ENCODE results near the gene MON2. TPM values are rescaled to one million over a fixed set of nuclear protein-coding genes. Genes with fewer than 3 reads are reported as not detected.
"Not testable (repeated sequence)": the region's sequence is repeated elsewhere in the genome, so short reads cannot be mapped to it uniquely, and the experiment has no call there.

MON2 gene
- polyA plus RNA-seq (2013, experiment 1 of 2; ENCODE audit: insufficient read length): 32.3 TPM
- polyA plus RNA-seq (2013, experiment 2 of 2; ENCODE audit: insufficient read length): 37.3 TPM

DNA sequence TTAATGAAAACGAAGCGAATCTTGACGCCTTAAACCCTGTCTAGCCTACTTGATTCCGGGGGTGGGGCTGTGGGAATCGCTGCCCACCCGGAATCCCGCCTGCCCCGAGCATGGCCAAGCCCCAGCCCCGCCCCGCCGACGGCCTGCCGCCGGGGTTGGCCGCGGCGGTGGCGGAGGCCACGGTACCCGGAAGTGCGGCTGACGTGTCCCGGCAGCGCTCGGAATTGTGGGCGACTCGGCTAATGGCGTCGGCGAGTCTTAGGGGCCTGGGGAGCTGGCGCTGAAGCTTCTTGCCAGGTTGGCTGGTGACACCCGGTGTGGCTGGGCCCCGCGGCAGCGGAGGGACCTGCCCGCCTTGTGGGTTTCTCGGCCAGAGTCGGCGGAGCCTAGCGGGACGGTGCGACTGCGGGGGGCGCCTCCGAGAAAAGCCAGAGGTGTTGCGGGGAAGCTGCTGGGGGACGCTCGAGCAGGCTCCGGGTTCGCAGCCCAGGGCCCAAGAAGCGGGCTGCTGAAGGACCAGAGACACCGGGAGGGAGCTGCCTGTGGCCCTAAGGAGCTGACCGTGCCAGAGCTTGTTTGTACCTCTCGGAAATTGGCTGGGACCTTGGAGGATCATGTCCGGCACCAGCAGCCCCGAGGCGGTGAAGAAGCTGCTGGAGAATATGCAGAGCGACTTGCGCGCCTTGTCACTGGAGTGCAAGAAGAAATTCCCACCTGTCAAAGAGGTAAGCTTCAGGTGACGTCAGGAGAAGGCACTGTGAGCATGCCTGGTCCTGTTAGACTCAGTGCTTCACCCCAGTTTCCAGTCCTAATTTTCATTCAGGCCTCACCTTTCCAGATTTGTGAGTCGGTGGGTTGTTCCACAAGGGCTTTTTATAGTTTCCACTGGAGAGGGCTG, at the start of gene MON2:
Gene MON2 (plus strand): TSS at position 233 of the 898 bp plus-strand sequence. CDS start 382 bp downstream, at position 615.
- DNase-seq: peak; percentile 90

DNA sequence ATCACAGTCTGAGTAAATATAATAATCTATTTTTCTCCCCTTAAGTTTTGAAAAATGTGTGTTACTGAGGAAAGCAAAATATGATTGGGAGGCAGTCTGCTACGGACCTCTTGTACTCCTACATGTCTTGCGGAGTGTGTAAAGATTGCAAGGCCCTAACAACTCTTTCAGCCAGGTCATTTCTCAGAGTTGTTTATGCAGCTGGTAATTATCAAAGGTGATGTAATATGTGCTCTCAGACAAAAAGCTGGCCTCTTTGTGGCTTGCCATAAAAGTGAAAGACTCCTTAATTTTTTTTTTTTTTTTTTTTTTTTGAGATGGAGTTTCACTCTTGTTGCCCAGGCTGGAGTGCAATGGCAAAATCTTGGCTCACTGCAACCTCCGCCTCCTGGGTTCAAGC, 40.5 kb upstream of the MON2 start:
- peak; percentile 10 for DNase-seq

GRCh38 chr12:62429457-62429856, 37.2 kb upstream of the MON2 start:
- no peak for DNase-seq

DNA sequence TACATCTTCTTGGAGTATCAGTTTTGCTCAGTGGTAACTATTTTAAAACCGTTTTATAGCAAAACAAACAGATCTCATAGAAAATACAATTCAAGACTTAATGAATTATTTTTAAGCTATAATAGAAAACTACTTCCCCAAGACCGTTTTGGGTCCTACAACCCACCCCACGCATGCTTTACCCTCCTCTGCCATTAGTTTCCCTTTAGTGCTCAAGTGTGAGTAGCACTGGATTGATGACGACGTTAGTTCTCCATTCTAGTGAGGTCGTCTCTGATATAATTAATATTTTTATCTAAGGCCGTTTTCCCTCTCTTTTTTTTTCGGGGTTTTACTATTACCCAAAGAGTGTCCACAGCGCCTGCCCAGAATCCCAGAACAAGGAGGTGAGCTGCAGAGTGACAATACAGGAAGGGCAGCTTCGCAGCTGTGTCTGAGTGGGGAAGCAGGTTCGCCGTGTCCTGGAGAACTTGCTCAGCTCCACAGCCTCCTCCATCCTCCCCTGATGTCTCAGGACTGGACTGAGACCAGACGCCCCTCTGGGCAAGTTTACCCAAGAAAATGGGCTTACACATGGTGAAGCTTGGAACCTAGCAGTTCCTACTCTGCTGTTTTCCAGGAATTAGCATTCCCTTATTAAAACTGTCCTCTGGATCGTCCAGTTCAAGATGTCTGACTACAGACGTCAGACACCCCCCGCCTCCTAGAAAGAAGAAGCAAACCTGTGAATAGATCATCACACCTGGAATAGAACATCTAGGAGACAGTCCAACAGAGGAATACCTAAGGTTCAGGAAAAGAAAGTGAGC, 31.9 kb upstream of the MON2 start:
- no peak for DNase-seq

DNA sequence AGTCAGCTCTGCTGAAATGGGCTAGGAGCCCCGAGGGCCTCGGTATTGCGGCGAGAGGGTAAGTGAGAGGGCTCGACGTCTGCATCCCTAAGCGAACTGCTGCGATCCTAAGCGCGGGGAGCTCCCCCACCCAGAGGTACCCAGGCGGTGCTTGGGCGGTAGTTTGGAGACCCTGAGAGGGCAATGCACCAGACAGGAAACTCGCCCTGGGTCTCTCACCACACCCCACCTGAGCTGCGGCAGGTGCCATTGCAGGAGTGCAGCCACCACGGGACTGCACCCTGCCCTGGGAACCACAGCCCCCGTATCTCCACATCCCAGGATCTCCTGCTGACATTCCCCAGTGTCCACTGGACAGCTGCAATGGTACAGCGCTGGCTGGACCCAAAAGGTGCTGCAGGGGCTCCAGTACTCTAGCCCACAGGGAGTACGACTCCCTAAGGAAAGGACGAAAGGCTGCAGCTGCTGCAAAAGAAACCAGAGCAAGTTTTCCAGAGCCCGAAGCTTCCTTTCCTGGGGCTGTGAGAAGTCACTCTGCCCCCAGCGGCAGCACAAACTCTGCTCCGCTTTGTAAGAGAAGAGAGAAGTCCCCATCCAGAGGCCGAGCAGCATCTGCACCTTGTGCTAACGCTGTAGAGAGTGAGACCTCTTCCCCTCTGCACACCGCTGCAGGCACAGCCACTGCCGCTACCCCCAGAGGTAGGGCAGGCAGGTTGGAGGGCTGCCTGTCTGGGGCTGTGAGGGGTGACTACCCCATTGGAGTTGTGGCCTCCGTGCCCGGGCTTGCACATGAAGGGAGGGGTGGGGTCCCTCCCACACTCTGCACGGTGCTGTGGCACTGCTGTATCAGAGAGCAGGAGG, 31.1 kb upstream of the MON2 start:
- peak; percentile 66 for DNase-seq

DNA sequence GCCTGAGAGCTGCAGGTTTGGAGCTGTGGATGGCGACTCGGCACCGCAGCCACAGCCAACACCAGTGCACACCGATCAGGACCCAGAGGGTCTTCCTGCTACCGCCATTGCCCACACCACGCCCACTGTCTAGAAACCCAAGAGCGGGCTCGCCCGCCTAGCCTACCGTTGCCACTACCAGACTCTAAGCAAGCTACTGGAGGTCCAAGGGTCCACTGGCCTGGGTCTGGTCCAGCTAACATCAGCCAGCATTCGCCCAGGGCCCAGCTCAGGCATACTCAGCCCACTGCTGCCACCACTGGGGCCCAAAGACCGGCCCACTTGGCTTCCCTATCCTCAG, 30.5 kb upstream of the MON2 start:
- no peak for DNase-seq

GRCh38 chr12:62438098-62438692, 28.4 kb upstream of the MON2 start:
- DNase-seq: peak; percentile 57

GRCh38 chr12:62446754-62447452, 19.7 kb upstream of the MON2 start:
- DNase-seq: no peak

- DNase-seq: no peak
Observed at GRCh38 chr12:62448436-62448835, 18.2 kb upstream of the MON2 start.

DNA sequence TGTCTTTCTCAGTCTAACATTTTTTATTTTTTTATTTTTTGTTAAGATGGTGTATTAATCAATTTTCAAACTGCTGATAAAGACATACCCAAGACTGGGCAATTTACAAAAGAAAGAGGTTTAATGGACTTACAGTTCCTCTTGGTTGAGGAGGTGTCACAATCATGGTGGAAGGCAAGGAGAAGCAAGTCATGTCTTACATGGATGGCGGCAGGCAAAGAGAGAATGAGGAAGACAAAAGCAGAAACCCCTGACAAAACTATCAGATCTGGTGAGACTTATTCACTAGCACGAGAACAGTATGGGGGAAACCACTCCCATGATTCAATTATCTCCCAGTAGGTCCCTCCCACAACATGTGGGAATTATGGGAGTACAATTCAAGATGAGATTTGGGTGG, 11.2 kb upstream of the MON2 start:
- DNase-seq: not testable (repeated sequence)

GRCh38 chr12:62458626-62459025, 8.0 kb upstream of the MON2 start:
- no peak for DNase-seq

DNA sequence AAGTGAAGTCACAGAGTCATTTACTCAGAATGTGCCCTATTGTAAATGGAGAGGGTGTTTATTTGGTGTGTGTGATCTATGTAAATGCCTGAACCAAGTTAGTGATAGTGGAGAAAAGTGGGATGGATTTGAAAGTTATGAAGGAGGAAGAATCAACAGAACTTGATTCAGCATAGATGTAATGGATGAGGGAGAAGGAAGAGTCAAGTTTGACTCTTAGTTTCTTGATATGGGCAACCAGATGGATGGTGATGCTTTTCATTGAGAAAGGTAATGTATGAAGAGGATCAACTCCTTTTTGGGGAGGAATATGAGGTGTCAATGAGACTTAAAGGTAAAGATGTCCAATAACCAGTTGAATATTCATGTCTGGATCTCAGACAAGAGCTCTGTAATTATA, 6.7 kb upstream of the MON2 start:
- no peak for DNase-seq

DNA sequence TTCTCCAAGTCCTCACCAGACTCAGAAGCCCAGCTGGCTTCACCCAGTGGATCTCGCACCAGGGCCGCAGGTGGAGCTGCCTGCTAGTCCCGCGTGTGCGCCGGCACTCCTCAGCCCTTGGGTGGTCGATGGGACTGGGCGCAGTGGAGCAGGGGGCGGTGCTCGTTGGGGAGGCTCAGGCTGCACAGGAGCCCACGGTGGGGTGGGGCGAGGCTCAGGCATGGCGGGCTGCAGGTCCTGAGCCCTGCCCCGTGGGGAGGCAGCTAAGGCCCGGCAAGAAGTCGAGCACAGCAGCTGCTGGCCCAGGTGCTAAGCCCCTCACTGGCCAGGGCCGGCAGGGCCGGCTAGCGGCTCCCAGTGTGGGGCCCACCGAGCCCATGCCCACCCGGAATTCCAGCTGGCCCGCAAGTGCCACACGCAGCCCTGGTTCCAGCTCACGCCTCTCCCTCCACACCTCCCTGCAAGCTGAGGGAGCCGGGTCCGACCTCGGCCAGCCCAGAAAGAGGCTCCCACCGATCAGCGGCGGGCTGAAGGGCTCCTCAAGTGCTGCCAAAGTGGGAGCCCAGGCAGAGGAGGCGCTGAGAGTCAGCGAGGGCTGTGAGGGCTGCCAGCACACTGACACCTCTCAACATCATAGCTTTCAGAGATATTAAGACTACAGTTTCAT, 5.3 kb upstream of the MON2 start:
- not testable (repeated sequence) for DNase-seq

DNA sequence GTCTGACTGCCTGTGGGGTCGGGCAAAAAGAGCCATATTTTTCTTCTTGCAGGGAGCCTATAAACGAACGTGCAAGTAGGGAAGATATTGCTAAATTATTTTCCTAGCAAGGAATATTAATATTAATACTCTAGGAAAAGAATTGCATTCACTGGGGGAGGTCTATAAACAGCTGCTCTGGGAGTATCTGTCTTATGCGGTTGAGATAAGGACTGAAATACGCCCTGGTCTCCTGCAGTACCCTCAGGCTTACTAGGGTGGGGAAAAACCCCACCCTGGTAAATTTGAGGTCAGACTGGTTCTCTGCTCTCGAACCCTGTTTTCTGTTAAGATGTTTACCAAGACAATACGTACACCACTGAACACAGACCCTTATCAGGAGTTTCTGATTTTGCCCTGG, 3.4 kb upstream of the MON2 start:
- not testable (repeated sequence) for DNase-seq

GRCh38 chr12:62466018-62466593, 520 bp upstream of the MON2 start:
- DNase-seq: peak; percentile 37

- DNase-seq: no peak
Observed at GRCh38 chr12:62468397-62468796, 1.8 kb downstream of the MON2 start.

DNA sequence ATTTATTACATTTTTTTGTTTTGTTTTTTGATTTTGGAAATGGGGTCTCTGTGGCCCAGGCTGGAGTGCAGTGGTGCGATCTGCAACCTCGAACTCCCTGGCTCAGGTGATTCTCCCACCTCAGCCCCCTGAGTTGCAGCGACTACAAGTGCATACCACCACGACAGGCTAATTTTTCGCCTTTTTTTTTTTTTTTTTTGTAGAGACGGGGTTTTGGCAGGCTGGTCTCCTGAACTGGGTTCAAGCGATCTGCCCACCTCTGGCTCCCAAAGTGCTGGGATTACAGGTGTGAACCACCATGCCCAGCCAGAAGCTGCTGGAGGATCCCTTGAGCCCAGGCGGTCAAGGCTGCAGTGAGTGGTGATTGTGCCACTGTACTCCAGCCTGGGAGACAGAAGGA, 2.3 kb downstream of the MON2 start:
- DNase-seq: no peak

- no peak for DNase-seq
Observed at GRCh38 chr12:62469704-62470103, 3.1 kb downstream of the MON2 start.

GRCh38 chr12:62471734-62472133, 5.1 kb downstream of the MON2 start:
- no peak for DNase-seq

GRCh38 chr12:62472472-62472871, 5.8 kb downstream of the MON2 start:
- DNase-seq: no peak
